Fibroblast of villous mesenchyme (primary cell): ENCODE measurements around the gene IGSF9. TPM values are rescaled to one million over a fixed set of nuclear protein-coding genes. Genes with fewer than 3 reads are reported as not detected.

Source experiments
- DNase-seq: peaks from one replicate; pipeline ENCODE4 v3.0.0-alpha.2; 2010; ENCODE audit warnings: low read depth
- H3K4me3 ChIP-seq: 2 replicates; pipeline ENCODE4 v1.5.1; 2011; ENCODE audit warnings: low read depth, mild to moderate bottlenecking, low read length
- total RNA-seq: library from RNA; depleted of rRNA; stranded (reverse); fragments of >200 nt; gene quantifications from 2 replicates; pipeline ENCODE4 v1.2.3, GENCODE V29; 2012
- TF ChIP-seq, protein P1 (sequence below): IDR thresholded peaks from 2 replicates; pipeline ENCODE4 v1.5.1; 2012; ENCODE audit warnings: low read depth, mild to moderate bottlenecking, low read length; ENCODE audit not compliant: insufficient read depth

IGSF9 gene
- total RNA-seq, 1 donor, result not detected

DNA sequence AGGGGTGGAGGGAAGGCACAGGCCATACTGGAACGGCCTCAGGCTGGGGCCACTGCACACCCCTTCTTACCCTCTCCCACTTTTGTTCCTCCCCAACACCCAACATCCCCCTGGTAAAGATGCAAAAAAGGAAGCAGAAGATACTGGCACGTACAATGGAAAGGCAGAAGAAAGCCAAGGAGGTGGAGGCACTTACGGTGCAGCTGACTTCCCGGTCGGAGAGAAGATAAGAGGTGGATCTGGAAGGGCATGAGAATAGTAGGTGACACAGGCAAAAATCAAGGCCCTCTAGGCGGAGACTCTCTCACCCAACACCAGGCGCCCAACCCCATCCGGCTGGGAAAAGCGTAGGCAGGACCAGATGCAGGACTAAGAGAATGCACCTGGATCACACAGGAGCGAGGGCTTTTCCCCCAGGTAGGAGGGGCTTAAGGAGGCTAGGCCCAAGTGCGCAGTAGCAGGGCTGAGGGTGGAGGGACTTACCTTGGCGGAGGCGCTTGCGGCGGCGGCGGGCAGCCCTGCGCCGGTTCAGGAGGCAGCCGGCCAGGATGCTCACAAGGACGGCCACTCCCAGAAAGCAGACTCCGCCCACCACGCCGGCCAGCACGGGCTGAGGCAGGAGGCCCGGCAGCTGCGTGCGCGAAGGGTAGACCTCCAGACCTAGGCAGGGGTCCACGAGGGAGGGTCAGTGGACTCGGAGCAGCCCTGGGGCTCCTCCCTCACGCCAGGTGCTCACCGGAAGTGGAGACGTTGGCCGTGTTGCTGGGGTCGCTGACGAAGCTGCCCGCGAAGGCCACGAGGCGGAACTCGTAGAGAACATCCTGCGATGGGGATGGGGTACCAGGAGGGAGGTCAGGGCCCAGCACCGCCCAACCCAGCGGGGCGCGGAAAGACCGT, 16.0 kb downstream of the IGSF9 start:
- no peak for DNase-seq
- no peak overlapping the region for H3K4me3 ChIP-seq
- TF ChIP-seq, protein P1, sequence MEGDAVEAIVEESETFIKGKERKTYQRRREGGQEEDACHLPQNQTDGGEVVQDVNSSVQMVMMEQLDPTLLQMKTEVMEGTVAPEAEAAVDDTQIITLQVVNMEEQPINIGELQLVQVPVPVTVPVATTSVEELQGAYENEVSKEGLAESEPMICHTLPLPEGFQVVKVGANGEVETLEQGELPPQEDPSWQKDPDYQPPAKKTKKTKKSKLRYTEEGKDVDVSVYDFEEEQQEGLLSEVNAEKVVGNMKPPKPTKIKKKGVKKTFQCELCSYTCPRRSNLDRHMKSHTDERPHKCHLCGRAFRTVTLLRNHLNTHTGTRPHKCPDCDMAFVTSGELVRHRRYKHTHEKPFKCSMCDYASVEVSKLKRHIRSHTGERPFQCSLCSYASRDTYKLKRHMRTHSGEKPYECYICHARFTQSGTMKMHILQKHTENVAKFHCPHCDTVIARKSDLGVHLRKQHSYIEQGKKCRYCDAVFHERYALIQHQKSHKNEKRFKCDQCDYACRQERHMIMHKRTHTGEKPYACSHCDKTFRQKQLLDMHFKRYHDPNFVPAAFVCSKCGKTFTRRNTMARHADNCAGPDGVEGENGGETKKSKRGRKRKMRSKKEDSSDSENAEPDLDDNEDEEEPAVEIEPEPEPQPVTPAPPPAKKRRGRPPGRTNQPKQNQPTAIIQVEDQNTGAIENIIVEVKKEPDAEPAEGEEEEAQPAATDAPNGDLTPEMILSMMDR, result no peak

DNA sequence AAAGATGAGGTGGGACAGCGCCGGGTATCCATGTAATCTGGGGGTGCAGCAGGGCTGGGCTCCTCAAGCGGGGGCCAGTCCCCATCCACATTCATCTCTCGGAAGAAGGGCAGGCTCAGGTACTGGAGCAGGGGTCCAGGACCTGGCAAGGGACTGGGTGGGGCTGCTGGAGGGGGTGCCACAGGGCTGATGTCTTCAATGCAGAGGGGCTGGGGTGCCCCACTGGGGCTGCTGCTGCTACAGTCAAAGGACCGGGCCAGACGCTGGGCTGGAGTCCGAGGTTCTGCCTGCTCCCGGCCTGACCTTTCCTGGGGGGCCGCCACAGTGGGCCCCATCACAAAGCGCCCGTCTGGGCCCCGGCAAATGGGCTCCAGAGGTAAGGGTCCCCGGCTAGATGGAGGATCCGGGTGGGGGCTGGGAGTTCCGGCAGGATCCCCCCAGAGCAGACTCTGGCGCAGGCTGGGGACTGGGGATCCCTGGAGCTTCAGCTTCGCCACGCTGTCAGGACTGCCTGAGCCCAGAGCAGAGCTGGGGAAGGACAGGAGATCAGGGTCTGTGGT, 16.8 kb downstream of the IGSF9 start:
- no peak for DNase-seq
- TF ChIP-seq, protein P1, result no peak
- H3K4me3 ChIP-seq, result no peak overlapping the region

DNA sequence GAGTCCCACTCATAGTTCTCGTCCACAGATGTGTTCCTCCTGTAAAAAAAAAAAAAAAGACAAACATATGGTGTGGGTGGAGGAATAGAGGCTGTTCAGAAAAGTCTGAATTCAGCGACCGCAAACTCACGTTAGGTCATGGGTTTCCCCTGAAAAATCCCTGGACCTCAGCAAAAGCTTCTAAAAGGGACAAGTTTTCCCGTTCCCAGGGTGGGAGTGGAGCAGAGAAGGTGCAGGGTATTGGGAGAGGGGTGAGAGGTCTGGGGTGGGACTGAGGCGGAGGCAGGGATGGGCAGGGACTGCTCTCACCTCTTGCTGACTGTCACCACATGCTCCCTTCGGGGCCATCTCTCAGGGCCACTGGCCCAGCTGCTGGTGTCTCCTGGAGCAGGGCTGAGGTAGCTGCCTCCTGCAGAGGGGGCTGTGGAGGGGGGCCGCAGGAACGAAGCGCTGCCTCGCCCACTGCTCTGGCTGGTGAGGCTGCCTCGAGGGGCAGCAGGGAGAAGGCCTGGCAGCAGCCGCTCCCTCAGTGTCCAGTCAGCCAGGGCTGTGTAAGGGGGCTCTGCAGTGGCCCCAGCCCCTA, 17.5 kb downstream of the IGSF9 start:
- H3K4me3 ChIP-seq, result no peak overlapping the region
- TF ChIP-seq, protein P1, result no peak
- no peak for DNase-seq

DNA sequence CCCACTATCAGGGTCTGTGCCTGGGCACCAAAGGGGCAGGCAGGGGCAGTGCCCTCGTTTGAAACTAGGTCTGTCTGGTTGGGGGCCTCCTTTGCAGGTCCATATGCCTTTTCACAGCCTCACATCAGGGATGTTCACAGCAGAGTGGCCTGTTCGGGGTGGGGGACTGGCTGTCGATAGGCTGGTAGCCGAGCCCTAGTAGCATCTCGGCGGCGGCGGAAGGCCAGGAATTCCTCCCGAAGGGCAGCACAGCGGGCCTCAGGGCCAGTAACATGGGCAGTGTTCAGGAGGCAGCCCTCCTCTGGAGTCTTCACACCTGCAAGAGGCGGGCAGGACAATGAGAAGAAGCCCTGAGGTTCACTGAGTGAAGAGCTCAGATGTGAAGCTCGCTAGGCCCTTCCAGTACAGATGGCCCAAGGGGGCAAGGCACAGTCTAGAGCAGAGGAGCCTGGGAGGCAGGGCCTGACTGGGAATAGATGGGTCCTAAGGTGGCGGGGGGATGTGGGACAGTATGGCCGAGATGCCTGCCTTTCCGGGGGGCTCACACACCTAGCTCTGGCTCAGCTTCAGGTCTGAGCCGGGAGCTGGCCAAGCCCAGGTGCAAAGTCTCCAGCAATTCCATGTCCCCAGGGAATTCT, 18.1 kb downstream of the IGSF9 start:
- TF ChIP-seq, protein P1, result no peak

DNA sequence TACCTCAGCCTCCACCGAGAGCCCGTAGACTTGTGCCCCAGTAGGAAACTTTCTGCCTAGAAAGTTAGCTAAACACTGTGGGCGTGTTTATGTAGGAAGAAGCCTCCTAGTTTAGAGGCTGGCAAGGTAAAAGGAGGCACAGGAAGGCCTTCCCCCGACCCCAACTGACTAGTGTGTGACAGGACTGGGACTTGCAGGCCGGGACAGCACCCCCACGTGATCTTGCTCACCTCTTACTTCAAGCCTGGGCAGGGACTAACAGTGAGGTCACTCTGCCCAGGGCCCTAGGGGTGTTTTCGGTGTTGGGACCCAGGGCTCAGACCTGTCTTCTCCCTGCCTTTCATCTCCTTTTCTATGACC, 19.7 kb downstream of the IGSF9 start:
- TF ChIP-seq, protein P1, result no peak

More for the DNA sequence above, 18.1 kb downstream of the IGSF9 start:
- no peak for DNase-seq
- no peak overlapping the region for H3K4me3 ChIP-seq

DNA sequence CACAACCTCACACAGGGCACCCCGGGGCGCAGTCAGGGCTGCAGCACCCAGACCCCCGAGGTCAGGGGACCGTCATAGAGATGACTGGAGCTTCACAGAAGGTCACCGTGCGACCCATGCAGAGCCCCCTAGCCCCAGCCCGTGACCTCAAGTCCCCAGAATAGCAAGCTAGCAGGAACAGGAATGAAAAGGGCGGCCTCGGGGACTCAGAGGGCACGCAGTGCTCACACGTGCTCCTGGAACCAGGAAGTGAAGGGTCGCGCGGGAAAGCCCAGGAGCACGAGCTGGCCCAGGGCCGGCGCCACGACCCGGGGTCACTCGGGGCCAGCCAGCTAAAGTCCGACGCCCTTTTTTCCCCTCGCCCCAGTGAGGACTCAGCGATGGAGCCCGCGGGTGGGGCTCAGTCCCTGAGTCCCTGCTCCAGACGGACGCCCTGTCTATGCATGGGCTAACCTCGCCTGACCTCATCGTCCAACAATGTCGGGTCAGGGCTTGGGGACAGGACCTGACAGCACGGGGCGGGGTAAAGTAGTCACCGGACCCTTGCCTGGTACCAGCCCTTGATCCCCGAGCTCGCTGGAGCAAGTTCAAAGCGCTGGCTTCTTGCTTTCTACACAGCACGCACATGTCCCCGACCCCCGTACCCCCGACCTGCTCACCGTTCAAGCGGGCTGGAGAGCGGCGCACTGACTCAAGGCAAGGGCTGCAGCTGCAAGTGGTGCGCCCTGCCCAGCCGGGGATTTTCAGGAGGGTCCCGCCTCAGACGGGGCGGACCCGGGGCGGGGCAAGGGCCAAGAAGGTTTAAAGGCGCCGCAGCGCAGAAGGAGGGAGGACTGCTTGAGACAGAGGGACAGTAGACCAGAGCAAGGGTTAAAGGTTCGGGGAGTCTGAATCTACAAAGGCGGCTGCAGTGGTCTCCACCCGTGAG, 20.4 kb downstream of the IGSF9 start, which contains the start of gene TAGLN2:
Gene TAGLN2, minus strand, starts transcription at position 717 of the 928 bp plus-strand sequence. CDS start 4,998 bp downstream, outside the sequence.
- TF ChIP-seq, protein P1, result no peak
- H3K4me3 ChIP-seq, result peak within 1 kb of the TSS; percentile 90
- peak; percentile 91 for DNase-seq

More for the DNA sequence above, 19.7 kb downstream of the IGSF9 start:
- H3K4me3 ChIP-seq, result peak overlapping the region; percentile 90
- no peak for DNase-seq
